Measurements from ENCODE around the gene CMTM3.
A peak's percentile ranks its signal among the peaks of the same experiment; 100 is the strongest.

CMTM3 gene

DNA sequence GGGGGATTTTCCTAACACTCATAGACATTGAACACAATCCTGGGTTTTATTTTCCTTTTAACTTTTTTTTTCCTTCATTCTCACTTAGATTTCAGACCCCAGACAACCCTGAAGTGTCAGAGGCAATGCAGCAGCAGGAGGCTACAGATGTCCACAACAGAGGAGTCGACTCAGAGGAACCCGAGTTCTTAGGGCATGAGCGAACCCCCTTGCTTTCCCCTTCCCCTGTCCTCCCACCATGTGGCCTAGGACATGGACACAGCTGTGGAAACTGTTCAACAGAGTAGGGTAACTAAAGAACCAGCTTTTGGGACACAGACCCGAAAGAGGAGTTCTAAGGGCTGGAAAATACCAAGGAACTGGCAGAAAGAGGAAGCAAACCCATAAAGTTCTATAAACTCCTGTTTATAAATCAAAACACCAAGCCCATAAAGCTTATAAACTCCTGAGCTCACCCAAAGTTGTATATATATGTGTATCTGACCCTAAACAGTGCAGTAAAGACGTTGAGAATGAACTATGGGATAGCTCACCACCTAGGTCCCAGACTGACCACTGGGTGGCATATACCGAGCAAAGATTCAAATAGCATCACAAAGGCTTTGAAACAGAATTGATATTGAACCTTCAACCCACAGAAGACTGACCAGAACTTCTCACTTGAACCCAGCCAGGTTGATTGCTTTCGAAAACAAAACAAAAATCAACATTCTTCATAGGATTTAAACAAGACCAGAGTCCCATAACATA lies 58.1 kb downstream of the CMTM3 start:
- DNase-seq (ENCODE audit: low spot score): peak; percentile 56
